GM12864 (cell line): ENCODE data around the gene DSCAM.
"Not testable (repeated sequence)": the region's sequence is repeated elsewhere in the genome, so short reads cannot be mapped to it uniquely, and the experiment has no call there.

Experiments
- DNase-seq: peaks from one replicate; pipeline ENCODE4 v3.0.0-alpha.2; 2011; ENCODE audit warnings: low read depth
- H3K4me3 ChIP-seq: 2 replicates; pipeline ENCODE4 v1.5.1; 2011; ENCODE audit warnings: mild to moderate bottlenecking, low read depth, low read length, control low read depth
- TF ChIP-seq, protein P1 (sequence below): IDR thresholded peaks from 2 replicates; pipeline ENCODE4 v1.5.1; 2011; ENCODE audit warnings: low read depth, mild to moderate bottlenecking, moderate library complexity, low read length, control low read depth, inconsistent platforms; ENCODE audit errors: missing control alignments

The DSCAM gene

DNA sequence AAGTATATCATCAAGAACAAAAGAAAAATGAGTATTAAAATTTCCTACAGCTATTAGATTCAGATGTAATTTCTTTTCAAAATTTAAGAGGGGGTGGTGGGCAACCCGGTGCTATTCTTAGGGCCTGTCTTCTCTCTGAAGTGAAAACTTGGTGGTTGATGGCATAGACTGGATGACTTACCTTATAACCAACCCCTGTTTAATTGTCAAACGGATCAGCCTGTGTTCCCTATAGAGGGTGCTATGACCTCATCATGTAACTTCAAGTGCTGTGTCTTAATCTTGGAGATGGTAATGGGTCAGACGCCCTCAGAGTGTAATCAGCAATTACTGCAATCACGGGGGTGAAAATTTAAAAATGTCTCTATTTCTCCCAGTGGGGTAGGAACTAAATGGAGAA lies 803.5 kb downstream of the DSCAM start:
- no peak for DNase-seq
- TF ChIP-seq, protein P1, sequence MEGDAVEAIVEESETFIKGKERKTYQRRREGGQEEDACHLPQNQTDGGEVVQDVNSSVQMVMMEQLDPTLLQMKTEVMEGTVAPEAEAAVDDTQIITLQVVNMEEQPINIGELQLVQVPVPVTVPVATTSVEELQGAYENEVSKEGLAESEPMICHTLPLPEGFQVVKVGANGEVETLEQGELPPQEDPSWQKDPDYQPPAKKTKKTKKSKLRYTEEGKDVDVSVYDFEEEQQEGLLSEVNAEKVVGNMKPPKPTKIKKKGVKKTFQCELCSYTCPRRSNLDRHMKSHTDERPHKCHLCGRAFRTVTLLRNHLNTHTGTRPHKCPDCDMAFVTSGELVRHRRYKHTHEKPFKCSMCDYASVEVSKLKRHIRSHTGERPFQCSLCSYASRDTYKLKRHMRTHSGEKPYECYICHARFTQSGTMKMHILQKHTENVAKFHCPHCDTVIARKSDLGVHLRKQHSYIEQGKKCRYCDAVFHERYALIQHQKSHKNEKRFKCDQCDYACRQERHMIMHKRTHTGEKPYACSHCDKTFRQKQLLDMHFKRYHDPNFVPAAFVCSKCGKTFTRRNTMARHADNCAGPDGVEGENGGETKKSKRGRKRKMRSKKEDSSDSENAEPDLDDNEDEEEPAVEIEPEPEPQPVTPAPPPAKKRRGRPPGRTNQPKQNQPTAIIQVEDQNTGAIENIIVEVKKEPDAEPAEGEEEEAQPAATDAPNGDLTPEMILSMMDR = no peak
- H3K4me3 ChIP-seq = no peak overlapping the region

DNA sequence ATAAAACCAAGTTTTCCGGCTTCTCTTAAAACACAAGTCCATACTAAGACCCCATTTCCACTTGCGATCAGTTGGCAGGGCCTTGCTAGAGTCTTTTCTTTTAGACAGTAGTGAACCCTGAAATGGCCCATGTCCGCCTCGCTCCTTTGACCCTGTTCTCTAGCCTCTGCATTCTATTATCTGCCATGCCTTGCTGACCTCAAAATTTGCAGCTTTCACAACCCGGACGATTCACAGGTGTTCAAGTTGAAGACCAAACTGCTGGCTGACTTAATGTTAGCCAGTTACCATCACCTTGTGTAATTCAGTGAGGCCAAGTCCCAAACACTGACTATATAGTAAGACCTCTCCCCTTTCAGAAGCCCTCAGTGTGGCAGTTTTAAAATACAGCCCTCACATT lies 805.5 kb downstream of the DSCAM start:
- no peak overlapping the region for H3K4me3 ChIP-seq
- DNase-seq = no peak

DNA sequence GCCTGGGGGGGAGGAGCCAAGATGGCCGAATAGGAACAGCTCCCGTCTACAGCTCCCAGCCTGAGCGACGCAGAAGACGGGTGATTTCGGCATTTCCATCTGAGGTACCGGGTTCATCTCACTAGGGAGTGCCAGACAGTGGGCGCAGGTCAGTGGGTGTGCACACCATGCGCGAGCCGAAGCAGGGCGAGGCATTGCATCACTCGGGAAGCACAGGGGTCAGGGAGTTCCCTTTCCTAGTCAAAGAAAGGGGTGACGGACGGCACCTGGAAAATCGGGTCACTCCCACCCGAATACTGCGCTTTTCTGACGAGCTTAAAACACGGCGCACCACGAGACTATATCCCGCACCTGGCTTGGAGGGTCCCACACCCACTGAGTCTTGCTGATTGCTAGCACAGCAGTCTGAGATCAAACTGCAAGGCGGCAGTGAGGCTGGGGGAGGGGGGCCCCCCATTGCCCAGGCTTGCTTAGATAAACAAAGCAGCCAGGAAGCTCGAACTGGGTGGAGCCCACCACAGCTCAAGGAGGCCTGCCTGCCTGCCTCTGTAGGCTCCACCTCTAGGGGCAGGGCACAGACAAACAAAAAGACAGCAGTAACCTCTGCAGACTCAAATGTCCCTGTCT lies 813.7 kb downstream of the DSCAM start:
- not testable (repeated sequence) for DNase-seq, H3K4me3 ChIP-seq

More for the DNA sequence above, 805.5 kb downstream of the DSCAM start:
- TF ChIP-seq, protein P1 = no peak

DNA sequence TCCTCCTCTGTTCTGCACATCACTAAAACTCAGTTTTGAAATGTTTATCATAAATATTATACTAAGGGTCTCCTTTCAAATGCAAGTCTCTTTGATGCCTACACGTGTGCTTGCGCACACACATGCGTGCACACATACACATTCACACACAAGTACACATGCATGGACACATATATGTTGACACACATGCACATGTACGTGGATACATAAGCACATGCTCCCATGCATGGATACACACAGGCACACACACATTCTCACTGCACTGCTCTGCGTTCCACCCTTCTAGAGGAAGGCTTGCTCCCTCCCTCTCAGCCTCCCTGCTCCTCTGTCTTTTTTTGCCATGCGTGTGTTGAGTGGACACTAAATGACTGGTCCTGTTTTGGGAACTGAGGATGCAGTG lies 817.1 kb downstream of the DSCAM start:
- TF ChIP-seq, protein P1 = no peak
- DNase-seq = no peak
- no peak overlapping the region for H3K4me3 ChIP-seq

DNA sequence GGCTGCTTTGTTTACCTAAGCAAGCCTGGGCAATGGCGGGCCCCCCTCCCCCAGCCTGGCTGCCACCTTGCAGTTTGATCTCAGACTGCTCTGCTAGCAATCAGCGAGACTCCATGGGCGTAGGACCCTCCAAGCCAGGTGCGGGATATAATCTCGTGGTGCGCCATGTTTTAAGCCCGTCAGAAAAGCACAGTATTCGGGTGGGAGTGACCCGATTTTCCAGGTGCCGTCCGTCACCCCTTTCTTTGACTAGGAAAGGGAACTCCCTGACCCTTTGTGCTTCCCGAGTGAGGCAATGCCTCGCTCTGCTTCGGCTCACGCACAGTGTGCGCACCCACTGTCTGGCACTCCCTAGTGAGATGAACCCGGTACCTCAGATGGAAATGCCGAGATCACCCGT lies 818.6 kb downstream of the DSCAM start:
- H3K4me3 ChIP-seq, DNase-seq: not testable (repeated sequence)

DNA sequence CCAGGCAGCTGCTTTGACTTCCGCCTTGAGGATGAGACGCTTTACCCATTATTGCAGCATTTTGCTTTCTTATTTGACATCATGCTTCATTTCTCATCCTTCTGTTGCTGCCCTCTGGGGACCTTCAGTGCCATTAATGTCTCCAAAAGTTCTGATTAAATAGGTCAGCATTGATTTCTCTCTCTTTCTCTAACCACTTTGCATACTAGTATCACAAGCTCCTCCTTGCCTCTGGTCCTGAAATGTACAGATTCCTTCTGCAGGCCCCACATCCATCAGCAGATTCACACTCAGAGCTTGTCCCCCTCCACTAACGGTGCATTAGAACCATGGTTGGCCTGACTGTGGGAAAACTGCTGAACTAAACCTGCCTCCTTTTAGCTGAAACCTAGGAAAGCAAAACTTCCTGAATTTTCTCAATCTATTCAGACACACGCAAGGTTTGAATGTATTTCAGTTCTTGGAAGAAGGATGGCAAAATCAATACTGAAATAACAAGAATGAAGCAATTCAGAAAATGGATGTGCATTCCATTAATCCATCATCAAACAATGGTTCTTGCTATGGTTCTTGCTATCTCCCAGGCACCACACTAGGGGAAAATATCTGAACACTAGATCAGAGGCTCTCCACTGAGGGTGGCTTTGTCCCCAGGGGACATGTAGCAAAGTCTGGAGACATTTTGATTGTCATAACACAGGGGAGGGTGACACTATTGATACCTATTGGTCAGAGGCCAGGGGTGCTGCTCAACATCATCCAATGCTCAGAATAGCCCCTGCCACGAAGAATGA lies 825.2 kb downstream of the DSCAM start:
- DNase-seq = no peak
- TF ChIP-seq, protein P1 = no peak
- H3K4me3 ChIP-seq = no peak overlapping the region

DNA sequence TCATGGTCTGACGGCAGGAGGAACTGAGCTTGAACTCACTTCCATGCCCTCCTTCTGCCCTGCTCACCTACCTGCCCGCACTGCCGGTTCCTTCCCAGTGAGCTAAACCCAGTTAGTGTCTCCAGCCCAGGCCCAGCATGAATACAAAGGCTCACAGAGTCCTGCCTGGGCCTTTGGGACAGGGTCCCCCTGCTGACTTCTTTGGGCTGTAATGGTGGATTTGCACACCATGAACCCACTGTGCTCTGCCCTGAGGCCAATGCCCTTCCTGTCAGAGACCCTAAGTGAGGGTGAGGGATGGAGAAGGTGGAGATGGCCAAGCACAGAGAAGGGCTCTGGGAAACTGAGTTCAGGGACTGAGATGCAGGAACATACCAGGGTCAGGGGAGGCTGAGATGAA lies 826.3 kb downstream of the DSCAM start:
- DNase-seq = no peak
- TF ChIP-seq, protein P1 = no peak
- H3K4me3 ChIP-seq = no peak overlapping the region
